ENCODE measurements around the gene RAP1GAP.
"Not testable (repeated sequence)": the region's sequence is repeated elsewhere in the genome, so short reads cannot be mapped to it uniquely, and the experiment has no call there.

The RAP1GAP gene

DNA sequence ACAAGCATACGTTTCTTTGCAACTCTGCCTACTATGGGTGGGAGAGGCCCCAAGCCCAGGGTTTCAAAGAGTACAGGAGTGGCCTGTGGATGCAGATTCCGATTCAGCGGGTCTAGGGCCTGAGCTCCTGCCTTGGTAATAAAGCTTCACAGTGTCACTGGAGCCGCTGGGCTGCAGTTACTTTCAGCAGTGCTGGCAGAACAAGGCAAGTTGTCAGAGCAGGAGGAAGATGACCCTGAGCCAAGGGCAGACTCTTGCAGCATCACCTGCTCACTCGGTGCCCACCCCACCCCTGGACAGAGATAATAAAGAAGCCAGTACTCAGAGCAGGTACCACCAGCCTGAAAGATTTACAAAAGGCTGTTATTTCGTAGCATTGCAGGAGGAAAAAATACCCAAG, 8.0 kb upstream of the RAP1GAP start:
- DNase-seq (ENCODE audit: low read depth), result no peak

DNA sequence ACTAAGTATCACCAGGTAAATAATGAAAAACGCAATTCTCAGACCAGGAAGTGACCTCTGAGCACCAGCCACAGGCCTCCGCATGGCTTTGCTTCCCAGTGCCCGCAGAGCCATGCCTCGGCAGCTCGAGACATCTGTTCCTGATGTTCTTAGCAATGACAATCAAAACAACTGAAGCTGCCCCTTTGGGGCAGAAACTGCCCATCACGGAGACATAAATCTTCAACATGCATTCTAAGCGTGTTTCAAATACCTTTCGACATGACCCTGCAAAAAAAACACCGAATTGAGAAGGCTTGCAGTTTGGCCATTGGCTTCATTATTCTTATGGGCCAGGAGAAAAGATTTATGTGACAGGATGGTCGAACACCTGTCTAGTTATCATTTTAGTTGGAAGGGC, 5.8 kb upstream of the RAP1GAP start:
- no peak for DNase-seq (ENCODE audit: low read depth)

DNA sequence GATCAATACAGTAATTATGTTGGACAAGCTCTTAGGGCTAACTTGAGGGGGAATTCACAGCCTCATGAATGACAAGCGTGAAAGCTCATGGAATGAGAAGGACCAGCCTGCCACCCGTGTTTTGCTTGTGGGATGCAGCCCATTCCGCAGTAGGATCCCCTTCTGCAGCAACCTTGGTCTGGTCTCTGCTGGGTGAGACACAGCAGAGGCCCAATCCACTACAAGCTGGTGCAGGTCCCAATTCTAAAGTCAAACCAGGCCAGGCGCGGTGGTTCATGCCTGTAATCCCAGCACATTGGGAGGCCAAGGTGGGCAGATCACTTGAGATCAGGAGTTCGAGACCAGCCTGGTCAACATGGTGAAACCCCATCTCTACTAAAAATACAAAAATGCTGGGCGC, 4.7 kb upstream of the RAP1GAP start:
- not testable (repeated sequence) for DNase-seq (ENCODE audit: low read depth)

DNA sequence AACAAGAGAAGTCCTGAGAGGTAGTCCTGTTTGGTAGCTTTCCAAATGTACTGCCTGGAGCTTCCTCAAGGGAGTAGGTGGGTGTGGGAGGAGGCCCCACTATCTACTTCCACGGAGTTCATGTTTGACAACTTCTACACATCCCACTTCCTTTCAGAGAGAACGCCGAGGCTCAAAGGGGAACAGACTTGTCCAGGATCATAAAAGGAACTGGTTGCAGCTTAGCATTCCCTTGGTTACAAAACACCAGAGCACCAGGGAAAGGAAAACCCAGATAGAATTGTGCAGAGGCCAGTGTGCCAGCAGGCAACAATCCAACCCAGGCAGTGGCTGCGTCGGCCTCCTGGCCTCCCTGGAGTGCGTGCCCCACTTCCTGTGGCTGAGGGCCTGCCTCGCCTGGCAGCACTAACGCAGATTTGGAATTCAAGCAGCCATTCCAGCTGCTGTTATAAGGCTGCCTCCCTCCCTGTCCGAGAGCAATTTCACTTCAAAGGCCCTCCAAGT, 4.2 kb upstream of the RAP1GAP start:
- peak; percentile 73 for DNase-seq (ENCODE audit: low read depth)

DNA sequence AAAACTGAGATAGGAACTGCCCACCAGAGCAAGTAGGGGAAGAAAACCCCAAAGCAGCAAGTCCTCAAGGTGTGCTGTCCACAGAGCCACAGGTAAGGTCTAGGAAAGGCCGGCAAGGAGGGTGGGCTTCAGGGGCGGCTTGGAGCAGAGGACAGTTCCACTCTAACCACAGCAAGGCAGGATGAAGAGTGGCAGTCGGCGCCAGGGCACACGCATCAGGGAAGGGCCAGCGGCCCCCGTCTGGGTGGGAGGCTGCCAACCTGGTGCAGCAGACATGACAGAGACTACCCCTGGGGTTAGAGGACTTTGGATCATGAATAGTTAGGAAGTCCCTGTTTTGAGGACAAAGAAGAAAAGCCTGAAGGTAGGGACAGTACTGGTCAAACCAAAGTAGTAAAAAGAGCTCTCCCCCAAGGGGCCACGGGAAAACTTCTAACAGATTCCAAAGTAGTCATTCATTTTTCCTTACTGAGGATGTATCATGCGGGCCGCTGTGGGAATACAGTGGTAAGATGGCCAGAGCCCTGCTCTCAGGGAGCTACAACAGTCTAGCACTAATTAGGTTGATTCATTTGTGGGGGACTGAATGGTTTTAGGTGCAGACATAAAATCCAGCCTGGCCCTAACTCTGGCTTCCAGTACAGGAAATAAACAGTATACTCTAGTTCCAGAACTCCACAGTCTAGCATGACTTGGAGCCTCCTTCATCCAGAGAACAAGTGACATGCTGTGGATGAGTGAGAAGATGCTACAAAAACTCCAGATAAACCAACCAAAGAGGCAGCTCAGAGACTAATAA, 3.5 kb upstream of the RAP1GAP start:
- peak; percentile 44 for DNase-seq (ENCODE audit: low read depth)

DNA sequence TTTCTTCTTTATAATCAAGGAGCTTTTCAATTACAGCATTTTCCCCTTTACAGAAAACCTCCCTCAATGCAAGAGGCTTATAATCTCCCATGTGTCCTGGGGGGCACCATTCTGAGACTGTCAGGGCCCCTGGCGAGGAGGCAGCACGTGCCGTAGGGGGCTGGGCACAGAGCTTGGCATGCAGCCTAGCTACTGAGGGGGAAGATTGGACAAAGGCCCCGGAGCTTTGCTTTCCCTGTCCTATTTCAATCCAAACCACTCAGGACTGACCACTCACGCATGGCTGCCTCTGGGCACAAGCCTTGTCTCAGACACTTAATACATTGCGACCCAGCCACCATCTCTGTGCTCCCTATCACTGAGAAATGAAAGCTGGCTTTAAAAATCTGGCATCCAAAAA, 2.8 kb upstream of the RAP1GAP start:
- no peak for DNase-seq (ENCODE audit: low read depth)

DNA sequence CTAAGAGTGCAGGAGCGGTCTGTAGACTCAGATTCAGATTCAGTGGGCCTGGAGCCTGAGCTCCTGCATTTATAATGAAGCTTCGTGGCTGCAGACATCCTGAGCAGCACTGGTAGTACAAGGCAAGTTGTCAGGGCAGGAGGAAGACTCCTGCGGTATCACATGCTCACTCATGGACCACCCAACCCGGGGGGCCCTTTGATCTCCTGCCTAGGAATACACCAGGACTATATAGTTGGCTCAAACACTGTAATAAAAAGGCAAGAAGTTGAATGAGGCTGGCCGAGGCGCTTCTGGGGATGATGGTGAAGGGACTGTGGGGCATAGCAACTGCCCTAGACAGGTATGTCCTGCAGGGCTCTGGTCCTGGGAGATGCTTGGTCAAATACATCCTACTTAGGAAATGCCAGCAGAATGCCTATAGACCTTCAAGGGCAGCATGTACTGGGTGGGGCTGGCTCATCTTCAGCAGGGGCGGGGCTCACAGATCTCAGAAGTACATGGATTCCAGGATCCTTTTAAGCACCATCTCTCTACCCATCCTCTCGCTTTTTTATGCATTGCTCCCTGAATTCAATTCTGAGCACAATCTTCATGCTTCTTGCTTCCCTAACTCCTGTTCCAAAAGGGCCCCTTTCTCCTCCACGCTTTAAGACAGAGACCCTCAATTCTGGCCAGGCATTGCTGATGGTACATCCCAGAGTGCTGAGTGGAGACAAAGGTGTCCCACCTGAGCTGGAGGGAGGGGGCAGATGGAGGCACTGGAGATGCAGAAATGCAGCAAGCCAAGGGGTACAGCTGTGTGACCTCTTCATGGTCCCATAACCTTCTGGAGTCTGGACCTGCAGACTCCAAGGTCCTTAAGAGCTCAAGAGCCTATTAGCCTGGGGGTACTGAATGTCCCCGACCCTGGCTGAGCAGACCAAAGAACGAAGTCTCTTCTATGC, 2.1 kb upstream of the RAP1GAP start:
- DNase-seq (ENCODE audit: low read depth), result no peak

DNA sequence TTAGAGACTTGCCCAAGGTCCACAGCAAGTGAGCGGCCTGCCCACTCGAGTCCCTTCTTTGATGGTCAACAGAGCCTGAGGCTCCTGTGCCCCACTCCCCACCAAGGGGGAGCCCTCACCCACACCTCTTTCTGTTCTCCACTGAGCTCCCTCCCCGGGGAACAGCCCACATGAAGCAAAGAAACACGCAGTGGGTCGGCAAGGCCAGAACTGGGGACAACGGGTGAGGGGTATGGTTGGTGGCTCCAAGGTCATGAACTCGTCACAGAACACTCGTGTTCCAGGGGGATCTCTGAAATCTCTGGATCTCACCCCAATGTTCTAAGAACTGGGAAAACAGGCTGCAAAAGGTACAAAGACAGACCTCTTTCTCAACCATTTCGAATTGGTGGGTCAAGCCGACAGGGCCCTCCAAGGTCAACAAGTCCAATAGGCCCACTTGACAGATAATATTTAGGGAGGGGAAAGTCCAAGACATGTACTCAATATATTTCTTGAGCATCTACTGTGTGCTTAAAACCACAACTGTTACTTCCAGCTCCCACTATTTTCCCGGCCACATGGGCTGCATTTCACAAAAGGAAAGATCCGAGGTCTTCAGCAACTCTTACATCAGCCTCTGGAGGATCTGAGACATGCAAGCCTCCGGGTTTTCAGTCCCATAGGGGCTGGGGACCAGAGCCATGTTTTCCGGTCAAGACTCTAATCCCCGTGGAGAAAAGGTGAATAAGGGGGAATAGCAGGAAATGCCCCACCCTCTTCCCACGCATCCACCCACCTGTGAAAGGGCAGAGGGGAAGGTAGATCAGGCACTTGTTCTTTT, 1.1 kb upstream of the RAP1GAP start:
- no peak for DNase-seq (ENCODE audit: low read depth)

DNA sequence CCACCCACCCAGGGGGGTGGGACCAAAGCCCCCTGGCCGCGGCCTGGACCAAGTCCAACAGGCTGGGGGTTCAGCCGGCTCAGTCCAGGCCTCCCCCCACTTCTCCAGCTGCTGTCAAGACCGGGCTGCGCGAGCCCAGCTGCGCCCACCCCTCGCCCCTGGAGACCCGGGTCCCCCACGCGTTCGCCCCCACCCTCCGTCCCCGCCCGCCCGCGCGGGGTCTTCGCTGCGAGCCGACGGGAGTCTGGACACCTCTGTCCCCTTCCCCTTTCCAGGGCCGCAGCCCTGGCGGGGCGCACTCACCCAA, 253 bp downstream of the RAP1GAP start:
- DNase-seq (ENCODE audit: low read depth), result no peak

DNA sequence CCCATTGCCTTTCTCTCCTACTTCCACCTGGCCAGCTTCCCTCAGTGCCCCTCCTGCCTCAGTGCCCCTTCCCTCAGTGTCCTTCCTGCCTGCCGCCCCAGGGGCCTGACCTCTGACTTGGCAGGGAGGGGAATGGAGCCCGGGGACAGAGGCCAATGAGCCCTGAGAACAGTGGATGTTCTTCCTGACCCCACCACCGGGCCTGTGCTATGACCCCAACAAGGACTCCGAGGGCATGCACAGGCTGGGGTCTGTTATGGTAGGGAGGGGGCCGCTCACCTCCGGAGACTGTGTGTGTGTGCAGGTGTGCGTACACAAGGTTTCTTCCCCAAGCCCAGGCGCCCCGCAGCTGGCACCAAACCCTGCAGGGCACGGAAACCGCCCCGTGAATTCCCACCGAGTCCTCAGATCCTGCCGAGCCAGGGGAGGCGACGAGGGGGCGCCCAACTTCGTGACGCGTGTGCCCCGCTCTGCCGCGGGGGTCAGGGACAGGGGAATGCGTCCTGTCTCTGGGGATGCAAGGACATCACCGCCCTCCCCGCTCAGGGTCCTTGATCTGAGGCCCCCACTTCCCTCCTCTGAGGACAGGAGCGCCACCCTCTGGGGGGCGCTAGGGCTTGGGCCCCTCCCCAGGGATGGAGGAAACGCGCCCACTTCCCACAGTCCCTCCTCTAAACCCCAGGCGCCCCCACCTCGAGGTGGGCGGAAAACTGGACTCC, 766 bp downstream of the RAP1GAP start:
- no peak for DNase-seq (ENCODE audit: low read depth)

DNA sequence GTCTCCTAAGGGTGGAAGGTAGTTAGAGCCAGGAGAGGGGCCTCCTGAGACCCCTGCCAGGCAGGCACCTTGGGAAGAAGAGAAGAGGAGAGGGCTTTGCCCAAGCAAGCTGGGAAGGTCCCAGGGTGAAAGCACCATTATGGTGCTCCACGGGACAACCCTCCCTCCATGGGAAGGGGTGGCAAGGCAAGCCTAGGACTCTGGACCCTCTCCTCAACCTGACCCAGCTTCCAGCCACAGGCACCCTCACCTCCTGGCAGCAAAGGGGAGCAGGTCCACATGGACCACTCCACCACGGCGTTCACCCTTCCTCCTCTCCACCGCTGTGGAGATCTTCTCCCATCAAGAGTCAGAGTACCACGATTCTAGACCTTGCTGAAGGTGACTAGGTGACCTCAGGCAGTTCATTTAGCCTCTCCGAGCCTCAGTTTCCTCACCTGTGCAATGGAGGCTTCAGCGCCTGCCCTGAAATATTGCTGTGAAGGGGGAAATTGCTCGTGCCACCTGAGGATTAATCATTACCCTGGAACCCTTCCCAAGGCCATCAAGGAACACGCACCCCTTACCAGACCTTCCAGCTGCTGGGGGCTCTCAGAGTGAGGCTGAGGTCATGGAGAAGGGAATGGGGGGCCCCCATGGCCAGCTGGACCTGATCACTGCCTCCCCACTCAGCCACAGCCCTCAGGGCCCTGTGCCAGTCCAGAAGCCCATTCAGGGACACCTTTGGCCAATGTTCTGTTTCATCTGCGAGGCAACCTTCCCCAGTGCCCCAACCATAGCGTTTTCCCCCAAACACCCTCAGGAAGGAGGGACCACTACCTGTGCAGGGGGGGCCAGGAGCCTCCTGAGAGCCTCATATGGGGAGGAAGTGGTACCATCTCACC, 1.6 kb downstream of the RAP1GAP start:
- DNase-seq (ENCODE audit: low read depth), result no peak

DNA sequence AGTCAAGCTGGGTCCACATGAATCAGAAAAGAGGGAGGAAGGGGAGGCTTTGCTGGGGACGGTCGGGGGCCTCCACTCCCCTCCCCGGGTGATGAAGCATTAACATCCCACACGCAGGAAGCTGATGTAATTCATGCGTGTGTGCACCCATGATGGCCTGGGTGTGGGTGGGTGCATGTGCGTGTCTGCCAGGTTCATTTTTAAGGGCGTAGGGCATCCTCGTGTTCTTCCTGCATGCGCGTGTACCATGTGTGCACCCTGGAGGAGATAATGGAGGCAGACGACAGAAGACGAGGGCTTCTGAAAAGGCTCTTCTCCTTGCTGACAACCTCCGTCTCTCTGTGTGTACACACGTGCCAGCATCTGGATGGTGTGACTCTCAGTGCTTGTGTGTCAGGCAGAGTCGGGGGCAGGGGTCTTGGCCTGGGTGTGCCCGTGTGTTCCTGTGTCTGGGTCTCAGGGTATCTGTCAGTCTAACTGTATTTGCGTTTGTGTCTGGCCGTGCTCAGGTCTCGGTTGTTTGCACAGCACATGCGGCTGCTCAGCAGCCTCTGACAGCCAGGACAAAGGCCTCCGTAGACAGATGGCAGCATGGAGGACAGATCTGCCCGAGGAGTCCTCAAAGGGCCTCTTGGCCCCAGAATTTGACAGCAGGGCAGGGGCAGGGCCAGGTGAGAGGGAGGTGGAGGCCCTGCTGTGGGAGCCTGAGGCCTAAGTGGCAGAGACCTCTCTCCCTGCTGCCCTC, 2.4 kb downstream of the RAP1GAP start:
- no peak for DNase-seq (ENCODE audit: low read depth)

DNA sequence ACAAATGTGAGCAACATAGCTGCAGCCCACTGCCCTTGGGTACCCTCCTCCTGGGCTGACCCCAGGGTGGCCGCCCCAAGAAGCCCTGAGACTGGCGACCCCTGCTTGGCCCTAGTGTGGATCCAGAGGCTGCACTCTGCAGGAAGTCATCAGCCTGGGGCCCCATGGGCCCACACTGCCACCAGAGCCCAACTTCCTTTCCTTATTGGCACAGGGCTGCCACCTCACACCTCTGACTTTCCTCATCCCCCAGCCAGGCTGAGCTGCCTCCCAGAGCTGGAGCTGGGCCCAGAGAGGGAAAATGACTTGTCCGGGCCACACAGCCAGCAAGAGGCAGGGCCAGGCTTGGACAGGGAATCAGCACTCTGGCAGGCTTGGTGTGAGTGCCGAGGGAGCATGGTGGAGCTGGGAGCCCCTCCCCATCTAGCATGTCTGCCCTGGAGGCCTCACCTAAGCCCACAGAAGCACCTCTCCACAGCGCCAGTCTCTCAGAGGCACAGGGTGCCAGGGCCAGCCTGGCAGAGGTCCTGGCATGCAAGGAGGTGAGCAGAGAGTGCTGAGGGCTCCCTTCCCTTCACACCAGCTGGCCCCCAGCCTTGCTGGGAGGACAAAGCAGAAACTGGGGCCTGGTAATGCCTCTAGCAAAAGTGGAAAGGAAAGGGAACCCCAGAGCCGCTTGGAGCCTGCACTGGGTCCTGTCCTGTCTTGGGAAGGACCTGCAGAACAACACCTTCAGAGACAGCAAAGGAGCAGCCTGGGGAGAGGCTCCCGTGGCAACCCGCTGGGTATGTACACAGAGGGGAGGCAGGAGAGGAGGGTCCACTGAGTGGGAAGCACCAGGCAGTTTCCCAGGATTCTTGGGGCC, 3.2 kb downstream of the RAP1GAP start:
- no peak for DNase-seq (ENCODE audit: low read depth)

DNA sequence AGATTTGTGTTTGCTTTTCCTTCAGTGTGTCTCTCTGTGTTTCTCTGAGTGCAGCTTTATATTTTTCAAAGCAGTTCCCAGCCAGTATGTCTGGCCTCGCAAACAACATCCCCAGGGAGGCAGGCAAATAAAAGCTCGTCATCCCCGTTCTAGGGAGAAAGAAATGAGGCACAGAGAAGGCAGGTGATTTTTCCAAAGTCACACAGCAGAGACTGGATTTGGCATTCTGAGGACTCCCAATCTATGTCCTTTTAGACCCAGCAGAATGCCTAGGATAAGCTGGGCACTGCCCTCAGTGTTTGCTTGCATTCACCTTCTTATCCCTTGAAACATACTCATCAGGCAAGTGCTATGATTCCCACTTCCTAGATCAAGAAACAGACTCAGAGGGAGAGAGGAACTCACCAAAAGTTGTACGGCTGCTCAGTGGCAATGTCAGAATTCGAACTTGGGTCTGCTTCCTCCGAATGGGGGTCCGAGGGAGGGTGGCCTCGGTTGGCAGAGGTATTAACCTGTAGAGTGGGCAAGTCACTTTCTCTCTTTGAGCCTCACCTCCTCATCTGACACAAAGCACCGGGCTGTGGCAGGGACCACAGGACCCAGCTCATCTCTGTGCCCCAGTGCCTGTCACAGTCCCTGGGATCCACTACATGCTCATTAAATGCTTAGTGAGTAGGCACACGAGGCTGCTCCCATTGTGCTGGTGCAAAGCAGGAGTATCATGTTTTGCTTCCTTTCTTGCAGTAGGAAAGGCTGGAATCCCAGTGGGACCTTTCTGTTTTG, 4.2 kb downstream of the RAP1GAP start:
- DNase-seq (ENCODE audit: low read depth), result no peak

DNA sequence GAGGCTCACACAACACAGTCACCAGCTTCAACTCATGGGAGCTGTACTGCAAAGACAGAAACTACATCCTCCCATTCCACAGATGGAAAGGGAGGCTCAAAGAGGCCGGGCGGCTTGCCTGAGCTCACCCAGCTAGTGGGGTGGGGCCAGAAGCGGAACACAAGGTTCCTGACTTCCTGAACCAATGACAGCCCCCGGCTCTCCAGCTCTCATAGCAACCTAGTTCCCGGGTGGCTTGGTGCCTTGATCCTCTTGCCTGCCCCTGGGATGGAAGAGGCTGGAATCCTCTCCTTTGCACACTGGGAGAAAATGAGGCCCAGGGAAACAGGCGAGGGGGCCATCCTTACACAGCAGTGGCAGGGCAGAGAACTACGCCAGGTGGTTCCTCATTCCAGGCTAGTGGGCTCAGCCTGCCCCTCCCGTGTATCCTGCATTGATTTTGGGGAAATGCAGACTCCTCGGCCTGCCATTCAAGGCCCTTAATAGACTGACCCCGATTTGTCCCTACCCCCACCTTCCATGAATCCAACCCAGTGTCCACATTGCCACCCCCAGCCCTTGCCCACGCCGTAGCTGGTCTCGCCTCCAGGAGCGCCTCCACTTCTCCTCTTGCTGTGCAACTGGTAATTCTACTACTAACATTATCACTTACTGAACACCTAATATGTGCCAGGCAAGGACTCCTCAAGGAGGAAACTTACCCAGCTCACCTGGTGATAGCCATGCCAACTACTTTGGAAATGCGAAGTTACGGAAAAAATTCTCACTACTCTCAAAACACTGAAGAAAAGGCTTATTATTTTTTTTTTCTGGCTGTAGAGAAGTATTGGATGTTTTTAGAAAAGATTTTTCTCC, 5.0 kb downstream of the RAP1GAP start:
- no peak for DNase-seq (ENCODE audit: low read depth)

DNA sequence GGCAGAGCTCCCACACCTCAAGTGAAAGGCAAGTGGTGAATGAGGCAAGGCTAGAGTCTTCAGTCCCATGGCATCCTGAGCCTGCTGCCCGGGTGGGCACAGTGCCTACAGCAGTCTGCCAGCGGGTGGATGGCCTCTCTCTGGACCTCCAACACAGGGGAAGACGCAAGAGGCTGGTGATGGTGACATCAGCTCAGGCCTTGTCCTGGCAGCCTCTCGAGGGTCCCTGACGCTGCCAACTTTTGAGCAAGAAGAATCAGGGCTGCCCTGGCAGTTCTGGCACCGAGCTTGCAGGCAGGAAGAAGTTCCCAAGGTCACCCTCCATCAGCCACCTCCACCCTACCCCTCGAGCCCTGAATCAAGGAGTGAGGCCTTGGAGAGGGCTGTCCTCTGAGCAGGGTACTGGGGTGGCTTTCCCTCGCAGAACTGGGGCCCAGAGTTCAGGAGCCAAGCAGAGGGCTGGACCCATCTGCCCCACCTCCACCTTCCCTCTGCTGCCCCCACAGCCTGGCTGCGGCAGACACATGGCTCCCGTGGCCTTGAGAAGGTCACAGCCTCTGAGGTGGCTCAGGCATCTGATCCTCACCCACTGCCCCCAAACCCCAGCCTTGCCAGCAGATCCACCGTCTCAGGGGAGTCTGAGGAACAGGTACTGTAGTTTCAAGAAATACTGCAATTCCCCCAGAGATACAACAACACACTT, 5.8 kb downstream of the RAP1GAP start:
- DNase-seq (ENCODE audit: low read depth), result no peak

All from stromal cell of bone marrow (primary cell).